ENCODE data around the gene NOTCH2.

- TF ChIP-seq CTCF (IDR thresholded peaks at IDR 0.05) (no peak), POLR2AphosphoS5 (IDR thresholded peaks at IDR 0.05) (no peak)
Measured at GRCh38 chr1:119935915-119936314, 133.5 kb downstream of the NOTCH2 start.

Measured in breast epithelium (tissue), 3 donors.